ENCODE results near the gene CPB1.

DNA sequence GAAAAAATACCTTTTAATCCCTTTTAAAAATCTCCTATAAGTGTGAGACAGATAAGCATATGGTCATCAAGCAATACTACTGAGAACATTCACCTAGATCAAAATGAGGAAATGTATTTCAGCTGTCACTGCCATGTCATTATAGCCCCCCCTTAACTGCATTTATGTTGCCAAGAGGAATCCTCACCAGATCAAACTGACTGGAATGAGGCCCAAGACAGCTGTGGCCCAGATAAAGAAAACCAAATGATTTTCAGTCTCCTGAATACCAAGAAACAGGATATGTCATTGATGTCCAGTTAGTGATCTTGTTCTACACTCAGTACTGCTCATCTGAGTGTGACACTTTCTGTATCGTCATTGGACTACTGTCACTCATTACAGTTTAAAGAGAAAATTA, 35.1 kb upstream of the CPB1 start:
- TF ChIP-seq, protein P1, sequence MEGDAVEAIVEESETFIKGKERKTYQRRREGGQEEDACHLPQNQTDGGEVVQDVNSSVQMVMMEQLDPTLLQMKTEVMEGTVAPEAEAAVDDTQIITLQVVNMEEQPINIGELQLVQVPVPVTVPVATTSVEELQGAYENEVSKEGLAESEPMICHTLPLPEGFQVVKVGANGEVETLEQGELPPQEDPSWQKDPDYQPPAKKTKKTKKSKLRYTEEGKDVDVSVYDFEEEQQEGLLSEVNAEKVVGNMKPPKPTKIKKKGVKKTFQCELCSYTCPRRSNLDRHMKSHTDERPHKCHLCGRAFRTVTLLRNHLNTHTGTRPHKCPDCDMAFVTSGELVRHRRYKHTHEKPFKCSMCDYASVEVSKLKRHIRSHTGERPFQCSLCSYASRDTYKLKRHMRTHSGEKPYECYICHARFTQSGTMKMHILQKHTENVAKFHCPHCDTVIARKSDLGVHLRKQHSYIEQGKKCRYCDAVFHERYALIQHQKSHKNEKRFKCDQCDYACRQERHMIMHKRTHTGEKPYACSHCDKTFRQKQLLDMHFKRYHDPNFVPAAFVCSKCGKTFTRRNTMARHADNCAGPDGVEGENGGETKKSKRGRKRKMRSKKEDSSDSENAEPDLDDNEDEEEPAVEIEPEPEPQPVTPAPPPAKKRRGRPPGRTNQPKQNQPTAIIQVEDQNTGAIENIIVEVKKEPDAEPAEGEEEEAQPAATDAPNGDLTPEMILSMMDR (IDR thresholded peaks at IDR 0.05): no peak
- no peak for TF ChIP-seq EZH2 (IDR thresholded peaks at IDR 0.05; ENCODE audit: borderline replicate concordance, insufficient read depth, low read depth, low read length, poor library complexity, severe bottlenecking)
